CD4-positive, alpha-beta T cell treated with Interleukin-4 for 1 hour (primary cell): ENCODE data around the gene UNG.
A peak's percentile ranks its signal among the peaks of the same experiment; 100 is the strongest.
"Not testable (repeated sequence)": the region's sequence is repeated elsewhere in the genome, so short reads cannot be mapped to it uniquely, and the experiment has no call there.

Source experiments
- DNase-seq, 2 donors: peaks; one replicate each; pipeline ENCODE4 v3.0.0-alpha.2; 2020 to 2022

The UNG gene

DNA sequence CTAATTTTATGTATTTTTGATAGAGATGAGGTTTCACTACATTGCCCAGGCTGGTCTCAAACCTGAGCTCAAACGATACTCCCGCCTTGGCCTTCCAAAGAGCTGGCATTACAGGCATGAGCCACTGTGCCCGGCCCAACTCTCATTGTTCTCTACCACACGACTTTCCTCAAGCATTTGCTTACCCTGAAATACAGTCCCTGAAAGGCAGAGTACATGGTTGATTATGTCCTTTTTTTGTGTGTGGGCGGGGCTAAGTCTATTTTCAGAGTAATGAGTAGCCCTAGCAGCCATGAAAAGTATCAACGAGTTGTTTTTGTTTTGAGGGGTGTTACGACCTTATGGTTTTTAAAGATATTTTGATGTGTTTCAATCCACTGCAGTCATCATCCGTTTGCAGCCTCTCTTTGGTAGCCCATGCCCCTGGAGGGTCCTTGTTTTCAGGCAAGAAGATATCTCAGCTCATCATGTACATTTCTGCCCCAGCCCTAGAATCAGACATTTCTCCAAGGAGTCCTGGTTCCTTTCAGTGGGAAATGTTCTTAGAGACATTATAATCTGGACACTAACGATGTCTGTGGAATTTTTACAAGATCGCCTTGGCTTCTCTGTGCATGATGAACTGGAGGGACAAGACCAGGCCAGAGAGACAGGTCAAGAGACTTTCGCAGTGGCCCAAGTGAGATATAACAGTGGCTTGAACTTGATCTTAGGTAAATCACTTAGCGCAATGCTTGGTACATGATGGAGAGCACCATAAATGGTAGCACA lies 27.7 kb downstream of the UNG start:
- no peak for DNase-seq

GRCh38 chr12:109125791-109126190 lies 28.4 kb downstream of the UNG start:
- DNase-seq: no peak

- DNase-seq: no peak
These were observed 29.4 kb downstream of the UNG start for GRCh38 chr12:109126784-109127183.

DNA sequence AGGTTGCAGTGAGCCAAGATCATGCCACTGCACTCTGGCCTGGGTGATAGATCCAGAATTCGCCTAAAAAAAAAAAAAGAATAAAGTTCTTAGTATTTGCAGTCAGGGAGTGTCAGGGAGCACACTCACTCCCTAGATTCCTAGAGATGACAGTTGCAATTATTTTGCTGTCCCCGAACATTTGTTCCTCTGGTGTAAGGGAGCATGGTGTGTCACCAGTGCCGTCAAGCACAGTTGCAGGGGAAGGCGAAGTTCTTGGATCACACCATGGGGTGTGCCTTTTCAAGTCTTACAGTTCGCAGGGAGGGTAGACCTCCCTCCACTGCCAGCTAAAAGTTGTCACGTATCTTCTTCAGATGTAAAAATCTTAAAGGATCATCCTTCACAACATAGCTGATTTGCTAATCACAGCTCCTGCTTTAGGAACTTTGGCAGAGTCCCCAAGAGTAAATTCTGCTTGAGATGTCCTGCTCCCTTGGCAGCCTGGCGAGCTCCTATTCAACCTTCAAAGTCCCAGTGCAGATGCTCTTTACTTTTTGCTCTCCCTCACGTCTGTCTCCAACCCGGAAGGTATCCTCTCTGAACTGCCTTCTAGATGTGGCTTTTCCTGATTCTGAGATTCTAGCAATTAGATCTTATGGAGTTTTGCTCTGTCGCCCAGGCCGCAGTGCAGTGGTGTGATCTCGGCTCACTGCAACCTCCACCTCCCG lies 30.3 kb downstream of the UNG start:
- no peak for DNase-seq

- no peak for DNase-seq
These were observed 33.1 kb downstream of the UNG start for GRCh38 chr12:109130297-109131153.

DNA sequence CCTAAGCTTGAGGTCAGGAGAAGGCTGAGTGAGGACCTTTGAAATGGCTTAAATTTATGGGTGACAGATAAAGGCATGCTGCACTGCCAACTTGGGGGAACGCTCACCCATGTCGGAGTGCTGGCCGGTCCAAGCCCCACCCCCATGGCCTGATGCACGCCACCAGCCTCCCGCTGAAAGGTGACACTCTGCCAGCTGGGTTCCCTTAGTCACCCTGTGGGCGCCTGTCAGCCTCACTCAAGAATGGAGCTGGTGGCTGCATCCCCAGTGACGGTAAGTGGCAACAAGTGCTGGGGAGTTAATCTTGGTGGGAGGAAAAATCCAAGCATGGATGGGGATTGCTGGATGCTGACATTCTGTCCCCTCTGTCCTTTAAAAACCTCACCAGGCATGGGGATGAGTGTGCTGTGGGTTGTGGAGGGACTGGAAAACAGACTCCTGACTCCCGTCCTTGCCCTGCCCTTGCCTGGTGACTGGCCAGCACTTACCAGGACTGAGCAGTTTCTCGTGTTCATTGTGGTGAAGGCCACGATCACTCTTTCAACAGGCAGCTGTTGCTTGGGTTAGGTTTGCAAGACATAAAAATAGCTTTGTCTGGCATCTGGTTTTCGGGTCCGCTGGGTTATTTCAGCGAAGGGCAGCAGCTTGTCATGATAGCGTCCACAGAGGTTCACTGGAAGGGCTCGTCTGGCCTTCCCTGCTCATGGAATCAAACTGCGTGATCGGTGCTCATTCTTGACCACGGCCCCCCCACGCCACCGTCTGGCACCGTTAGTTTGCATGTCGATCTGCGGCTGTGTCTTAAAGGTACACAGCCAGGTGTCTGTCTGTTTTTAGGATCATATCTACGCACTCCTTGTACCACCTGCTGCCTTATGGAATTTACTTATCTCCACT lies 34.0 kb downstream of the UNG start:
- no peak for DNase-seq

DNA sequence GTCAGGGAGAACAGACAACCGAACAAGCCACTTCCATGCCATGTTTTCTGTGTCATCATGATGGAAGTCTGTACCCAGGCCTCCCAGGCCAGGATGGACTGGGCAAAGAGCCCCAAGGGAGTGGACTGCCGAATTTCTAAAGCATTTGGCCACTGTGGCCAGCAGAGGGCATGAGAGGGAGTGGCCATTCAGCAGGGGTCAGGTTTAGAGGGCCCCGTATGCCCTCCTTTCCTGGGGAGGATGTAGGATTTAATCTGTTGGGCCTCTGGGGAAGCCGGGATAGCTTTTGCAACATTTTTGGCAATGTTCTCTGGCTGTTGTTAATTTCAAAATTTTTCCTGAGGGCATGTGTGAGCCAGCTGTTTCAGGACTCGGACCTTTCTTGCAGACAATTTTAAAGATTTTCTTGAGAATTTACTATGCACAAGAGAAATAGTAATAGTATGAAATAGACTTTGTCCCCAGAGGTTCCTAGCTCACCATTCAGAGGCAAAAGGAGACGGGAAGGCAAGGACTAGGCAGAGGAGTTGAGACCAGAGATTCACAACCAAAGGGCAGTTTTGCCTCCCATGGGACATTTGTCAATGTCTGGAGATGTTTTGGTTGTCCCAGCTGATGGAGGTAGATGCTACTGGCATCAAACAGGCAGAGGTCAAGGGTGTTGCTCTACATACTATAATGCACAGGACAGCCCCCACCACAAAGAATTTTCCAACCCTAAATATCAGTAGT lies 37.0 kb downstream of the UNG start:
- no peak for DNase-seq

GRCh38 chr12:109137055-109137454 lies 39.7 kb downstream of the UNG start:
- no peak for DNase-seq

GRCh38 chr12:109139360-109139759 lies 42.0 kb downstream of the UNG start:
- DNase-seq: no peak

DNA sequence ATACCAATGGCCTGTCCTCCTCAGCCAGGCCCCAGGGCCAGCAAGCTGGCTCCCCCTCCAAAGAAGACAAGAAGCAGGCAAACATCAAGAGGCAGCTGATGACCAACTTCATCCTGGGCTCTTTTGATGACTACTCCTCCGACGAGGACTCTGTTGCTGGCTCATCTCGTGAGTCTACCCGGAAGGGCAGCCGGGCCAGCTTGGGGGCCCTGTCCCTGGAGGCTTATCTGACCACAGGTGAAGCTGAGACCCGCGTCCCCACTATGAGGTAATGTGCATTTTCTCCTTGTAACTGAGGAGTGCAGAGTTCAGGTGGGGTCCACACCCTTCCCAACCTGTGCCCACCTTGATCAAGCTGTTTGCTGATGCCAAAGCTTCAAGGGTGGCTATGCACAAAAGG lies 42.4 kb downstream of the UNG start:
- DNase-seq: no peak

DNA sequence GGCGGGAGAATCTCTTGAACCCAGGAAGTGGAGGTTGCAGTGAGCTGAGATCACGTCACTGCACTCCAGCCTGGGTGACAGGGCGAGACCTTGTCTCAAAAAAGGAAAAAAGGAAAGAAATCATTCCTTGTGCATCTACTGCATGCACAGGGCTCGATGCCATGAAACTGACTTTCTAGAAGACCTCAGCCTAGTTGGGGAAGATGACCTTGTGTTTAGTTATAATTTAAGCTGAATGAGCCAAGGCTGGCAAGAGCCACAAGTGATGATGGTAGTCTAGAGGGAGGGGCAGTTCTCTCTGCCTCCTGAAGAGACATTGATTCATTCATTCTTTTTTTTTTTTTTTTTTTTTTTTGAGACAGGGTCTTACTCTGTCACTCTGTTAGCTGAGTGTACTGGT lies 43.2 kb downstream of the UNG start:
- no peak for DNase-seq

DNA sequence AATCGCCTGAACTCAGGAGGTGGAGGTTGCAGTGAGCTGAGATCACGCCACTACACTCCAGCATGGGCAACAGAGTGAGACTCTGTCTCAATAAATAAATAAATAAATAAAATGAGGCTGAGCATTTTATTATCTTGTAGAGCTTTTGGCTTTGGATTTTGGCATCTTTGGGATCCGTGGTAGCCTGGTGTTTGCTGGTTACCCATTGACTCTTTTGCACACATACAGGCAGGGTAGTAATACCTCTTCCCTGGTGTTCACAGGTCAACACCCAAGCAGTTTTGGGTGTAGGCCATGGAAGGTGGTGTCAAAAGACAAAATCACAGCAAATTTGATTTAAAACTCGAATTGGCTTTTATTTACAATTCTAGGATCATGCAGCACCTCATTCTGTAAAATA lies 46.8 kb downstream of the UNG start:
- DNase-seq: no peak

- DNase-seq: not testable (repeated sequence)
These were observed 49.7 kb downstream of the UNG start for GRCh38 chr12:109147126-109147525.

- DNase-seq: no peak
These were observed 50.6 kb downstream of the UNG start for GRCh38 chr12:109147954-109148353.

DNA sequence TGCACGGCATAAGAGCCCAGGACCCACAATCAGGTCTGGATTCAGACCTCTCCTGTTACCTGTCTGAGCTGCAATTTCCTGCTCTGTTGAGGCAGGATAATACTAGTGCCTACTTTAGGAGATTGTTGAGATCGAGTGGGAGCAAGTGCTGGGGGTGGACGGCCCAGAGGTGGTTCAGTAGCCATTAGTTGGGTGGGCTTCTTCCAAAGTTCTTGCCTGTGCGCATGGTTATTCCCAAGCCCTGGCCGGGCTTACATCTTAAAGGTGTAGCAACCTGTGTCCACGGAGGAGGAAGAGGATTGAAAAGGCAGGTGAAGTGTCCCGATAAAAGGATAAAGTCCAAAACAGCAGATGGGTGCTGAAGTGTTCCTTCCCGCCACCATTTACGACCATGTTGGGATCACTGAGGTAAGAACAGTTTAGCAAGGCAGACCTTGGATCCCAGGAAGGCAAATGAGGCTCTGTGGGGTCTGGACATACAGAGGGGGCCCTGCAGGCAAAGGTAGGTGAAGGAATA lies 52.8 kb downstream of the UNG start:
- no peak for DNase-seq

GRCh38 chr12:109151457-109151856 lies 54.1 kb downstream of the UNG start:
- no peak for DNase-seq

GRCh38 chr12:109153821-109154441 lies 56.5 kb downstream of the UNG start:
- DNase-seq: no peak

- peak; percentile 77 to 85 for DNase-seq
These were observed 57.3 kb downstream of the UNG start for GRCh38 chr12:109154451-109155438.

DNA sequence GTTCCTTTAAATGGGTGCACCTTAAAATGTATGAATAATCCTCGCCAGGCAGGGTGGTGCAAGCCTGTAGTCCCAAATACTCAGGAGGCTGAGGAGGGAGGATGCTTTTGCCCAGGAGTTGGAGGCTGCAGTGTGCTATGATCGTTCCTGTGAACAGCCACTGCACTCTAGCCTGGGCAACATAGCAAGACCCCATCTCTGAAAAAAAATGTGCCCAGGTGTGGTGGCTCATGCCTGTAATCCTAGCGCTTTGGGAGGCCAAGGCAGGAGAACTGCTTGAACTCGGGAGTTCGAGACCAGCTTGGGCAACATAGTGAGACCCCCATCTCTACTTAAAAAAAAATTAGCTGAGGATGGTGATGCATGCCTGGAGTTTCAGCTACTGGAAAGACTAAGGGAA lies 58.6 kb downstream of the UNG start:
- DNase-seq: no peak

GRCh38 chr12:109156586-109156985 lies 59.2 kb downstream of the UNG start:
- no peak for DNase-seq
